Tibial artery (tissue), 4 donors: ENCODE measurements around the gene CEP57L1.
"Not testable (repeated sequence)": the region's sequence is repeated elsewhere in the genome, so short reads cannot be mapped to it uniquely, and the experiment has no call there.

ENCODE experiments used
- DNase-seq, 2 donors: peaks; one replicate each; pipeline ENCODE4 v3.0.0-alpha.2; 2019
- H3K27ac ChIP-seq, 2 donors: fragments of 200-600 bp; sonication (generic) in 1 of 2; 1 replicate in 1 of 2; 2 replicates in 1 of 2; pipeline ENCODE4 v1.5.1; 2018 to 2019; ENCODE audit warnings: mild to moderate bottlenecking in 1 of 2
- H3K27me3 ChIP-seq, 2 donors: fragments of 200-600 bp; sonication (generic) in 1 of 2; one replicate each; pipeline versions ENCODE4 v1.5.1 to v1.6.0; 2016 to 2019
- H3K36me3 ChIP-seq, 3 donors: fragments of 200-600 bp; sonication (generic) in 2 of 3; one replicate each; pipeline ENCODE4 v1.5.1; 2016 to 2019; ENCODE audit warnings: mild to moderate bottlenecking in 2 of 3
- H3K4me1 ChIP-seq, 4 donors: fragments of 200-600 bp; sonication (generic) in 2 of 4; 1 replicate in 3 of 4; 2 replicates in 1 of 4; pipeline ENCODE4 v1.5.1; 2016 to 2019
- H3K4me3 ChIP-seq, 2 donors: fragments of 200-600 bp; sonication (generic) in 1 of 2; 1 replicate in 1 of 2; 2 replicates in 1 of 2; pipeline ENCODE4 v1.5.1; 2018 to 2019; ENCODE audit warnings: mild to moderate bottlenecking in 2 of 2
- H3K9me3 ChIP-seq, 3 donors: fragments of 200-600 bp; sonication (generic) in 1 of 3; one replicate each; pipeline ENCODE4 v1.5.1; 2016 to 2019
- CTCF ChIP-seq, 2 experiments: fragments of 200-600 bp in 1 of 2; fragments of 450-650 bp in 1 of 2; IDR thresholded peaks; one replicate each; pipeline ENCODE4 v1.5.1; 2017 to 2019; ENCODE audit warnings: antibody characterized with exemption in 2 of 2, mild to moderate bottlenecking in 1 of 2, moderate library complexity in 1 of 2
- intact Hi-C: fragments of 100-400 bp; cut with DNase I; formaldehyde crosslinking; loops from one replicate; pipeline ENCODE4 v1.15.0; 2023; ENCODE audit warnings: low total_unique reads

CEP57L1 gene

GRCh38 chr6:109097661-109098060 is 2.4 kb downstream of the CEP57L1 start:
- Histone ChIP-seq H3K27me3 (no peaks in the 10 kb centered on the region), H3K4me3 (no peak overlapping the region), H3K9me3 (no peaks in the 10 kb centered on the region), H3K36me3 (peaks cover 0 to 7% (median 0%) of the 10 kb centered on the region in 3 donors), H3K4me1 (peaks cover 0 to 12% (median 8%) of the 10 kb centered on the region in 4 donors), H3K27ac (no peak overlapping the region)
- intact Hi-C loops: loop anchor here (10.0 kb wide), 1 partner anchor 287 kb away; the partner anchor contains the start of gene CD164
- no peak for TF ChIP-seq CTCF (IDR thresholded peaks at IDR 0.05)
- no peak for DNase-seq

GRCh38 chr6:109102762-109103161 is 7.5 kb downstream of the CEP57L1 start:
- intact Hi-C loops: no loop called here
- no peaks in the 10 kb centered on the region for H3K9me3 ChIP-seq
- H3K27me3 ChIP-seq: no peaks in the 10 kb centered on the region
- no peaks in the 10 kb centered on the region for H3K4me1 ChIP-seq
- H3K27ac ChIP-seq: no peak overlapping the region
- H3K4me3 ChIP-seq: no peak overlapping the region
- H3K36me3 ChIP-seq: peaks cover 0 to 7% (median 0%) of the 10 kb centered on the region in 3 donors
- DNase-seq: no peak
- no peak for TF ChIP-seq CTCF (IDR thresholded peaks at IDR 0.05)

- Histone ChIP-seq H3K27me3 (no peaks in the 10 kb centered on the region), H3K9me3 (no peaks in the 10 kb centered on the region), H3K4me1 (no peaks in the 10 kb centered on the region), H3K27ac (no peak overlapping the region), H3K36me3 (peaks cover 0 to 7% (median 0%) of the 10 kb centered on the region in 3 donors), H3K4me3 (no peak overlapping the region)
- no peak for TF ChIP-seq CTCF (IDR thresholded peaks at IDR 0.05)
- no peak for DNase-seq
- intact Hi-C loops: no loop called here
Measured at GRCh38 chr6:109103942-109104341, 8.6 kb downstream of the CEP57L1 start.

- Histone ChIP-seq H3K9me3 (no peaks in the 10 kb centered on the region), H3K4me3 (no peak overlapping the region), H3K27me3 (no peaks in the 10 kb centered on the region), H3K4me1 (no peaks in the 10 kb centered on the region), H3K27ac (no peak overlapping the region), H3K36me3 (peaks cover 0 to 7% (median 0%) of the 10 kb centered on the region in 3 donors)
- no peak for TF ChIP-seq CTCF (IDR thresholded peaks at IDR 0.05)
- intact Hi-C loops: no loop called here
- no peak for DNase-seq
Measured at GRCh38 chr6:109104512-109104911, 9.2 kb downstream of the CEP57L1 start.

- Histone ChIP-seq H3K27ac (no peak overlapping the region), H3K9me3 (no peaks in the 10 kb centered on the region), H3K27me3 (no peaks in the 10 kb centered on the region), H3K36me3 (peaks cover 0 to 7% (median 0%) of the 10 kb centered on the region in 3 donors), H3K4me1 (no peaks in the 10 kb centered on the region), H3K4me3 (no peak overlapping the region)
- DNase-seq: no peak
- TF ChIP-seq CTCF (IDR thresholded peaks at IDR 0.05): no peak
- intact Hi-C loops: no loop called here
Measured at GRCh38 chr6:109105681-109106080, 10.4 kb downstream of the CEP57L1 start.

GRCh38 chr6:109109663-109110062 is 14.4 kb downstream of the CEP57L1 start:
- H3K36me3 ChIP-seq, H3K4me1 ChIP-seq, H3K9me3 ChIP-seq, DNase-seq, H3K4me3 ChIP-seq, H3K27me3 ChIP-seq, H3K27ac ChIP-seq, intact Hi-C loops: not testable (repeated sequence)

GRCh38 chr6:109112663-109113062 is 17.4 kb downstream of the CEP57L1 start:
- H3K4me3 ChIP-seq, H3K27me3 ChIP-seq, DNase-seq, H3K9me3 ChIP-seq, intact Hi-C loops, H3K27ac ChIP-seq, H3K36me3 ChIP-seq: not testable (repeated sequence)
- H3K4me1 ChIP-seq: peaks cover 0 to 24% (median 10%) of the 10 kb centered on the region in 4 donors
